Stimulated activated CD8-positive, alpha-beta memory T cell treated with anti-CD3 and anti-CD28 coated beads, Interleukin-7, amount 100 ng/mL, for 4 hours (primary cell): Measurements from ENCODE around the gene ZSCAN30.
A peak's percentile ranks its signal among the peaks of the same experiment; 100 is the strongest.
"Not testable (repeated sequence)": the region's sequence is repeated elsewhere in the genome, so short reads cannot be mapped to it uniquely, and the experiment has no call there.

ENCODE experiments used
- DNase-seq, 2 donors: peaks; one replicate each; pipeline ENCODE4 v3.0.0-alpha.2; 2020; ENCODE audit warnings: low read depth in 2 of 2

ZSCAN30 gene

GRCh38 chr18:35236571-35237363, 53.3 kb downstream of the ZSCAN30 start:
- DNase-seq, result no peak

GRCh38 chr18:35231052-35231451, 59.0 kb downstream of the ZSCAN30 start:
- DNase-seq, result peak; percentile 55 to 62

- no peak for DNase-seq
Observed at GRCh38 chr18:35227254-35227653, 62.8 kb downstream of the ZSCAN30 start.

- DNase-seq, result no peak
Observed at GRCh38 chr18:35223797-35224196, 66.2 kb downstream of the ZSCAN30 start.

- DNase-seq, result no peak
Observed at GRCh38 chr18:35220424-35220823, 69.6 kb downstream of the ZSCAN30 start.

- DNase-seq, result not testable (repeated sequence)
Observed at GRCh38 chr18:35219331-35219730, 70.7 kb downstream of the ZSCAN30 start.

- DNase-seq, result not testable (repeated sequence)
Observed at GRCh38 chr18:35216611-35217010, 73.4 kb downstream of the ZSCAN30 start.

GRCh38 chr18:35215026-35215425, 75.0 kb downstream of the ZSCAN30 start:
- no peak for DNase-seq

GRCh38 chr18:35205746-35206458, 84.1 kb downstream of the ZSCAN30 start:
- not testable (repeated sequence) for DNase-seq

- no peak for DNase-seq
Observed at GRCh38 chr18:35205199-35205712, 84.8 kb downstream of the ZSCAN30 start.

- DNase-seq, result no peak
Observed at GRCh38 chr18:35203067-35203466, 87.0 kb downstream of the ZSCAN30 start.

- no peak for DNase-seq
Observed at GRCh38 chr18:35201256-35201931, 88.6 kb downstream of the ZSCAN30 start.
